K562 (cell line): ENCODE results near the gene FN3K. TPM values are rescaled to one million over a fixed set of nuclear protein-coding genes. Genes with fewer than 3 reads are reported as not detected.

Experiments
- ASH1L ChIP-seq: fragments of 450-650 bp; IDR thresholded peaks from 2 replicates; pipeline ENCODE4 v1.6.1; 2018; ENCODE audit warnings: borderline replicate concordance, mild to moderate bottlenecking, low read depth; ENCODE audit not compliant: partially characterized antibody
- FOXA1 ChIP-seq: fragments of 450-650 bp; IDR thresholded peaks from 2 replicates; pipeline ENCODE4 v1.6.1; 2016; ENCODE audit warnings: mild to moderate bottlenecking, borderline replicate concordance
- HDAC6 ChIP-seq: IDR thresholded peaks from 2 replicates; pipeline ENCODE4 v1.6.1; 2012; ENCODE audit warnings: low read depth, mild to moderate bottlenecking, control low read depth, inconsistent platforms, low read length, moderate library complexity
- HMGN3 ChIP-seq: IDR thresholded peaks from 2 replicates; pipeline ENCODE4 v1.6.1; 2011; ENCODE audit warnings: borderline replicate concordance, low read depth, mild to moderate bottlenecking, mixed read lengths, low read length; ENCODE audit not compliant: insufficient read length; ENCODE audit errors: extremely low read depth
- HOXB6 ChIP-seq: fragments of 250-450 bp; sonication (Bioruptor Pico); IDR thresholded peaks from 2 replicates; pipeline ENCODE4 v1.5.1; 2022; ENCODE audit warnings: mild to moderate bottlenecking, borderline replicate concordance
- KAT8 ChIP-seq: fragments of 450-650 bp; IDR thresholded peaks from 2 replicates; pipeline ENCODE4 v1.6.1; 2016; ENCODE audit warnings: low read depth, mild to moderate bottlenecking
- RAD51 ChIP-seq: fragments of 450-650 bp; IDR thresholded peaks from 2 replicates; pipeline ENCODE4 v1.7.1; 2016; ENCODE audit warnings: low read depth, mild to moderate bottlenecking, borderline replicate concordance
- RBM25 ChIP-seq: fragments of 200-400 bp; formaldehyde crosslinking; IDR thresholded peaks from 2 replicates; pipeline ENCODE4 v1.6.1; 2018; ENCODE audit warnings: low read length, low read depth, moderate library complexity; ENCODE audit not compliant: severe bottlenecking
- RFX1 ChIP-seq: fragments of 450-650 bp; IDR thresholded peaks from 2 replicates; pipeline ENCODE4 v1.6.1; 2016; ENCODE audit warnings: mild to moderate bottlenecking, moderate library complexity
- SAFB ChIP-seq: fragments of 200-400 bp; formaldehyde crosslinking; IDR thresholded peaks from 2 replicates; pipeline ENCODE4 v1.6.1; 2017; ENCODE audit warnings: low read depth, low read length, borderline replicate concordance
- TAF7 ChIP-seq: fragments of 450-650 bp; IDR thresholded peaks from 2 replicates; pipeline ENCODE4 v1.6.1; 2016; ENCODE audit warnings: missing genetic modification characterization, missing compliant biosample characterization
- TGIF2 ChIP-seq: sonication (generic); formaldehyde crosslinking; IDR thresholded peaks from 2 replicates; pipeline ENCODE4 v1.8.1; 2022; ENCODE audit warnings: mild to moderate bottlenecking, missing genetic modification reagents, moderate library complexity
- ZNF551 ChIP-seq: fragments of 250-450 bp; sonication (Bioruptor Pico); IDR thresholded peaks from 2 replicates; pipeline ENCODE4 v1.5.0; 2021; ENCODE audit warnings: mild to moderate bottlenecking, moderate library complexity
- polyA plus RNA-seq, 8 experiments: library from polyadenylated mRNA; depleted of rRNA in 4 of 8; stranded (reverse) in 5 of 8; unstranded in 3 of 8; fragments of >200 nt; fragmentation: Nextera tagmentation in 2 of 8; fragmentation: Illumina TruSeq in 1 of 8; extraction: Ambion mirVana in 2 of 8; extraction: Trizol in 1 of 8; gene quantifications; 2 replicates each; pipeline versions ENCODE4 v1.2.1 to v1.2.3, GENCODE V29; 2011 to 2014; ENCODE audit warnings: inconsistent platforms in 1 of 8, missing spikeins in 1 of 8
- total RNA-seq, 7 experiments: library from RNA; depleted of rRNA in 6 of 7; stranded (reverse); fragments of >200 nt in 6 of 7; fragmentation: Illumina TruSeq in 2 of 7; extraction: Trizol in 2 of 7; gene quantifications; 2 replicates each; pipeline versions ENCODE4 v1.2.1 to v1.2.3, GENCODE V29; 2011 to 2021; ENCODE audit warnings: low replicate concordance in 1 of 7
- TF ChIP-seq, protein P1 (sequence below): sonication (generic); formaldehyde crosslinking; IDR thresholded peaks from 2 replicates; pipeline ENCODE4 v1.8.1; 2023; ENCODE audit warnings: mild to moderate bottlenecking, missing genetic modification reagents
- TF ChIP-seq, protein P2 (sequence below), 2 experiments: fragments of 200-800 bp in 1 of 2; sonication (Bioruptor generic) in 1 of 2; sonication (generic) in 1 of 2; formaldehyde crosslinking in 1 of 2; IDR thresholded peaks in 1 of 2; conservative IDR thresholded peaks in 1 of 2; 2 replicates each; pipeline versions ENCODE4 v1.5.0 to v1.6.1; 2016 to 2020; ENCODE audit warnings: missing compliant biosample characterization in 1 of 2, missing genetic modification characterization in 1 of 2, missing genetic modification reagents in 1 of 2
- TF ChIP-seq, protein P3 (sequence below): fragments of 250-450 bp; sonication (Bioruptor Pico); IDR thresholded peaks from 2 replicates; pipeline ENCODE4 v1.5.0; 2020; ENCODE audit warnings: mild to moderate bottlenecking, borderline replicate concordance
- TF ChIP-seq, protein P4 (sequence below): fragments of 250-450 bp; sonication (Bioruptor Pico); IDR thresholded peaks from 2 replicates; pipeline ENCODE4 v1.9.0; 2021; ENCODE audit warnings: mild to moderate bottlenecking
- TF ChIP-seq, protein P5 (sequence below): fragments of 250-450 bp; sonication (Bioruptor Pico); IDR thresholded peaks from 2 replicates; pipeline ENCODE4 v1.4.0; 2020; ENCODE audit warnings: mild to moderate bottlenecking

FN3K gene
- total and polyA plus RNA-seq, 9 of the 15 experiments (the other 6 are each of a cell fraction or from before 2014, with no cell fraction given) = 0.08 to 22.7 (median 3.8) TPM

DNA sequence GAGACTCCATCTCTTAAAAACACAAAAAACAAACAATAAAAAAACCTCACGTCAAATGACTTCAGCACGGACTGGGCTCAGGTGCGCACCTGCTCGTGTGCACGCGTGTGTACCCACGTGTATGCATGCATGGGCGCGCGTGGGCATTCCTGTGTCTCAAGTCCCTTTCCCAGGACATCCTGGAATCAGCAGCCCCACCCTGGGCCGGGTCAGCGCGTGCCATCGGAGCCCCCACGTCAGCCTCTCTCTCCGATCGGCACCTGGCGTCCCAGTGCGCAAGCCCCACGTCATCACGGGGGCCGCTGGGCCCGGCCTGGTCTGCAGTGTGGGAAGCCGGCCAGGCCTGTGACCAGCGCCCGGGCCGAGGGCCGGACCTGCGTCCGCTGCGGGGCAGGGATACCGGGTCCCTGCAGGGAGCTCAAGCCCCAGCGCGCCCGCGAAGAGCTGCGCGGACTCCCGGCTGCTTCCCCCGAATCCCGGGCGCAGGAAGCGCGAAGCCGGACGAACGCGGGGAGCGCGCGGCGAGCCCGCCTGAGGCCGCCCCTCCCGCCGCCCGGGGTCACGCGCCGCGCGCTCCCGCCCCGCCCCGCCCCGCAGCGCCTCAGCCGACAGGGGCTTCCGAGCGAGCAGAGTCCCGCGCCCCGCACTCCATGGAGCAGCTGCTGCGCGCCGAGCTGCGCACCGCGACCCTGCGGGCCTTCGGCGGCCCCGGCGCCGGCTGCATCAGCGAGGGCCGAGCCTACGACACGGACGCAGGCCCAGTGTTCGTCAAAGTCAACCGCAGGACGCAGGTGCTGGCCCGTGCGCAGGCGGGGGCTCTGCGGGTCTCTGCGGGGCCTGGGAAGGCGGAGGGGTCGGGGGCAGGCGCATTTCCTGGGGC, at the start of gene FN3K (continued):
- TF ChIP-seq FOXA1 = no peak
- TF ChIP-seq KAT8 = no peak
- TF ChIP-seq, protein P1, sequence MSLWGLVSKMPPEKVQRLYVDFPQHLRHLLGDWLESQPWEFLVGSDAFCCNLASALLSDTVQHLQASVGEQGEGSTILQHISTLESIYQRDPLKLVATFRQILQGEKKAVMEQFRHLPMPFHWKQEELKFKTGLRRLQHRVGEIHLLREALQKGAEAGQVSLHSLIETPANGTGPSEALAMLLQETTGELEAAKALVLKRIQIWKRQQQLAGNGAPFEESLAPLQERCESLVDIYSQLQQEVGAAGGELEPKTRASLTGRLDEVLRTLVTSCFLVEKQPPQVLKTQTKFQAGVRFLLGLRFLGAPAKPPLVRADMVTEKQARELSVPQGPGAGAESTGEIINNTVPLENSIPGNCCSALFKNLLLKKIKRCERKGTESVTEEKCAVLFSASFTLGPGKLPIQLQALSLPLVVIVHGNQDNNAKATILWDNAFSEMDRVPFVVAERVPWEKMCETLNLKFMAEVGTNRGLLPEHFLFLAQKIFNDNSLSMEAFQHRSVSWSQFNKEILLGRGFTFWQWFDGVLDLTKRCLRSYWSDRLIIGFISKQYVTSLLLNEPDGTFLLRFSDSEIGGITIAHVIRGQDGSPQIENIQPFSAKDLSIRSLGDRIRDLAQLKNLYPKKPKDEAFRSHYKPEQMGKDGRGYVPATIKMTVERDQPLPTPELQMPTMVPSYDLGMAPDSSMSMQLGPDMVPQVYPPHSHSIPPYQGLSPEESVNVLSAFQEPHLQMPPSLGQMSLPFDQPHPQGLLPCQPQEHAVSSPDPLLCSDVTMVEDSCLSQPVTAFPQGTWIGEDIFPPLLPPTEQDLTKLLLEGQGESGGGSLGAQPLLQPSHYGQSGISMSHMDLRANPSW (CRISPR knock-in tag) = no peak; the same call in 1 of the 2 replicates
- no peak for TF ChIP-seq RAD51
- TF ChIP-seq RFX1 = no peak
- TF ChIP-seq TGIF2 (CRISPR knock-in tag) = no peak
- peak; percentile 79 for TF ChIP-seq HMGN3
- no peak for TF ChIP-seq SAFB
- TF ChIP-seq TAF7 (tag) = no peak
- TF ChIP-seq, protein P2, sequence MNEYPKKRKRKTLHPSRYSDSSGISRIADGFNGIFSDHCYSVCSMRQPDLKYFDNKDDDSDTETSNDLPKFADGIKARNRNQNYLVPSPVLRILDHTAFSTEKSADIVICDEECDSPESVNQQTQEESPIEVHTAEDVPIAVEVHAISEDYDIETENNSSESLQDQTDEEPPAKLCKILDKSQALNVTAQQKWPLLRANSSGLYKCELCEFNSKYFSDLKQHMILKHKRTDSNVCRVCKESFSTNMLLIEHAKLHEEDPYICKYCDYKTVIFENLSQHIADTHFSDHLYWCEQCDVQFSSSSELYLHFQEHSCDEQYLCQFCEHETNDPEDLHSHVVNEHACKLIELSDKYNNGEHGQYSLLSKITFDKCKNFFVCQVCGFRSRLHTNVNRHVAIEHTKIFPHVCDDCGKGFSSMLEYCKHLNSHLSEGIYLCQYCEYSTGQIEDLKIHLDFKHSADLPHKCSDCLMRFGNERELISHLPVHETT (CRISPR knock-in tag; conservative IDR thresholded peaks at IDR 0.05 in 1 of 2, IDR thresholded peaks at IDR 0.05 in 1 of 2) = peak in 1 of 2 experiments; percentile 81; a peak in 2 of 4 replicates
- TF ChIP-seq, protein P3, sequence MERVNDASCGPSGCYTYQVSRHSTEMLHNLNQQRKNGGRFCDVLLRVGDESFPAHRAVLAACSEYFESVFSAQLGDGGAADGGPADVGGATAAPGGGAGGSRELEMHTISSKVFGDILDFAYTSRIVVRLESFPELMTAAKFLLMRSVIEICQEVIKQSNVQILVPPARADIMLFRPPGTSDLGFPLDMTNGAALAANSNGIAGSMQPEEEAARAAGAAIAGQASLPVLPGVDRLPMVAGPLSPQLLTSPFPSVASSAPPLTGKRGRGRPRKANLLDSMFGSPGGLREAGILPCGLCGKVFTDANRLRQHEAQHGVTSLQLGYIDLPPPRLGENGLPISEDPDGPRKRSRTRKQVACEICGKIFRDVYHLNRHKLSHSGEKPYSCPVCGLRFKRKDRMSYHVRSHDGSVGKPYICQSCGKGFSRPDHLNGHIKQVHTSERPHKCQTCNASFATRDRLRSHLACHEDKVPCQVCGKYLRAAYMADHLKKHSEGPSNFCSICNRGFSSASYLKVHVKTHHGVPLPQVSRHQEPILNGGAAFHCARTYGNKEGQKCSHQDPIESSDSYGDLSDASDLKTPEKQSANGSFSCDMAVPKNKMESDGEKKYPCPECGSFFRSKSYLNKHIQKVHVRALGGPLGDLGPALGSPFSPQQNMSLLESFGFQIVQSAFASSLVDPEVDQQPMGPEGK = no peak
- TF ChIP-seq ZNF551 = no peak
- TF ChIP-seq, protein P4, sequence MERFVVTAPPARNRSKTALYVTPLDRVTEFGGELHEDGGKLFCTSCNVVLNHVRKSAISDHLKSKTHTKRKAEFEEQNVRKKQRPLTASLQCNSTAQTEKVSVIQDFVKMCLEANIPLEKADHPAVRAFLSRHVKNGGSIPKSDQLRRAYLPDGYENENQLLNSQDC (CRISPR knock-in tag) = no peak
- TF ChIP-seq, protein P5, sequence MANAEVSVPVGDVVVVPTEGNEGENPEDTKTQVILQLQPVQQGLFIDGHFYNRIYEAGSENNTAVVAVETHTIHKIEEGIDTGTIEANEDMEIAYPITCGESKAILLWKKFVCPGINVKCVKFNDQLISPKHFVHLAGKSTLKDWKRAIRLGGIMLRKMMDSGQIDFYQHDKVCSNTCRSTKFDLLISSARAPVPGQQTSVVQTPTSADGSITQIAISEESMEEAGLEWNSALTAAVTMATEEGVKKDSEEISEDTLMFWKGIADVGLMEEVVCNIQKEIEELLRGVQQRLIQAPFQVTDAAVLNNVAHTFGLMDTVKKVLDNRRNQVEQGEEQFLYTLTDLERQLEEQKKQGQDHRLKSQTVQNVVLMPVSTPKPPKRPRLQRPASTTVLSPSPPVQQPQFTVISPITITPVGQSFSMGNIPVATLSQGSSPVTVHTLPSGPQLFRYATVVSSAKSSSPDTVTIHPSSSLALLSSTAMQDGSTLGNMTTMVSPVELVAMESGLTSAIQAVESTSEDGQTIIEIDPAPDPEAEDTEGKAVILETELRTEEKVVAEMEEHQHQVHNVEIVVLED (CRISPR knock-in tag) = peak; percentile 62; the same call in 1 of the 2 replicates
- no peak for TF ChIP-seq HOXB6 (CRISPR knock-in tag)
- TF ChIP-seq ASH1L = no peak
- no peak for TF ChIP-seq HDAC6
- TF ChIP-seq RBM25 = no peak
